C4-2B (cell line): Measurements from ENCODE around the gene CECR2.

Experiments used
- CTCF ChIP-seq: fragments of 450-650 bp; conservative IDR thresholded peaks from 2 replicates; pipeline ENCODE4 v1.5.1; 2017; ENCODE audit warnings: mild to moderate bottlenecking
- ZFX ChIP-seq: fragments of 450-650 bp; IDR thresholded peaks from 2 replicates; pipeline ENCODE4 v1.6.1; 2017

- TF ChIP-seq CTCF (no peak), ZFX (no peak)
These were observed 127.6 kb downstream of the CECR2 start for GRCh38 chr22:17496841-17497240.
